Activated gamma-delta T cell (primary cell): ENCODE data around the gene S100A1.
"Not testable (repeated sequence)": the region's sequence is repeated elsewhere in the genome, so short reads cannot be mapped to it uniquely, and the experiment has no call there.

Source experiments
- DNase-seq: peaks from one replicate; lab custom pipeline; 2025; lab: John Stamatoyannopoulos, UW

The S100A1 gene

GRCh38 chr1:153658400-153659174 lies 30.4 kb downstream of the S100A1 start, which contains the start of gene SNAPIN:
SNAPIN (plus strand) TSS chr1:153658703; CDS start chr1:153658744, 41 bp downstream.
- peak; percentile 73 for DNase-seq

- no peak for DNase-seq
These were observed 30.9 kb downstream of the S100A1 start for GRCh38 chr1:153659175-153659534.

- no peak for DNase-seq
These were observed 31.4 kb downstream of the S100A1 start for GRCh38 chr1:153659656-153660055.

GRCh38 chr1:153661111-153661708 lies 33.0 kb downstream of the S100A1 start:
- no peak for DNase-seq

GRCh38 chr1:153662269-153662668 lies 34.0 kb downstream of the S100A1 start:
- no peak for DNase-seq

GRCh38 chr1:153663211-153663610 lies 35.0 kb downstream of the S100A1 start:
- DNase-seq, result no peak

- DNase-seq, result no peak
These were observed 39.2 kb downstream of the S100A1 start for GRCh38 chr1:153667439-153667838.

GRCh38 chr1:153668672-153669071 lies 40.4 kb downstream of the S100A1 start:
- not testable (repeated sequence) for DNase-seq

- DNase-seq, result no peak
These were observed 41.4 kb downstream of the S100A1 start for GRCh38 chr1:153669606-153670005.

- no peak for DNase-seq
These were observed 42.1 kb downstream of the S100A1 start for GRCh38 chr1:153670257-153670858.

GRCh38 chr1:153670859-153671627 lies 42.8 kb downstream of the S100A1 start, which contains the start of gene ILF2:
ILF2 (minus strand) TSS chr1:153670993; CDS start chr1:153670922, 71 bp downstream.
- peak; percentile 60 for DNase-seq

GRCh38 chr1:153671628-153672353 lies 43.6 kb downstream of the S100A1 start:
- DNase-seq, result not testable (repeated sequence)

- no peak for DNase-seq
These were observed 45.3 kb downstream of the S100A1 start for GRCh38 chr1:153673511-153673910.

GRCh38 chr1:153677718-153678518 lies 49.7 kb downstream of the S100A1 start:
- DNase-seq, result no peak

- DNase-seq, result no peak
These were observed 50.5 kb downstream of the S100A1 start, which contains the start of gene NPR1 for GRCh38 chr1:153678519-153679336. NPR1 (plus strand) TSS chr1:153678688; CDS start chr1:153679109, 421 bp downstream.

- no peak for DNase-seq
These were observed 51.3 kb downstream of the S100A1 start for GRCh38 chr1:153679337-153680119.

- no peak for DNase-seq
These were observed 51.8 kb downstream of the S100A1 start for GRCh38 chr1:153680120-153680403.
